Psoas muscle (tissue), 8 donors: ENCODE measurements around the gene GTPBP8. TPM values are rescaled to one million over a fixed set of nuclear protein-coding genes. Genes with fewer than 3 reads are reported as not detected.

Experiments
- ATAC-seq, 4 donors: fragments of 200-7000 bp; cut with Tn5 transposase; one replicate each; pipeline ENCODE4 v1.9.1; 2020; ENCODE audit warnings: moderate library complexity in 3 of 4, mild to moderate bottlenecking in 2 of 4
- DNase-seq, 2 donors: peaks; one replicate each; pipeline ENCODE4 v3.0.0-alpha.2; 2020
- H3K27ac ChIP-seq: fragments of 200-600 bp; one replicate; pipeline ENCODE4 v1.8.0; 2022
- H3K27me3 ChIP-seq, 3 donors: fragments of 200-600 bp in 1 of 3; one replicate each; pipeline versions ENCODE4 v1.6.1 to v1.8.0; 2013 to 2022; ENCODE audit warnings: low read length in 2 of 3, mild to moderate bottlenecking in 2 of 3, moderate library complexity in 1 of 3; ENCODE audit not compliant: insufficient read depth in 3 of 3
- H3K36me3 ChIP-seq, 2 donors: fragments of 200-600 bp in 1 of 2; one replicate each; pipeline versions ENCODE4 v1.6.1 to v1.8.0; 2013 to 2022; ENCODE audit warnings: low read depth in 1 of 2, mild to moderate bottlenecking in 1 of 2, moderate library complexity in 1 of 2; ENCODE audit not compliant: insufficient read depth in 1 of 2
- H3K4me1 ChIP-seq: fragments of 200-600 bp; one replicate; pipeline ENCODE4 v1.8.0; 2022
- H3K4me3 ChIP-seq: fragments of 200-600 bp; one replicate; pipeline ENCODE4 v1.8.0; 2022; ENCODE audit warnings: mild to moderate bottlenecking
- H3K9me3 ChIP-seq: fragments of 200-600 bp; one replicate; pipeline ENCODE4 v1.8.0; 2022
- WGBS, 3 donors: extraction: QIAGEN DNeasy Blood & Tissue Kit; methylation state at CpG; one replicate each; pipeline versions ENCODE4 v1.1.6 to v1.1.7; 2013; 5-methylcytosine and 5-hydroxymethylcytosine counted together
- intact Hi-C, 2 donors: fragments of 100-400 bp; cut with DNase I; formaldehyde crosslinking; loops; one replicate each; pipeline versions ENCODE4 v1.11.0 to v1.14.2; 2022
- polyA plus RNA-seq, 3 donors: library from polyadenylated mRNA; stranded (reverse); fragments of 200-250 nt; gene quantifications; one replicate each; pipeline ENCODE4 v1.2.3, GENCODE V29; 2013
- total RNA-seq, 4 donors: library from RNA; stranded (reverse); fragmentation: NEBNext Ultra II Directional in 2 of 4; extraction: Animal tissue kit (Norgen Biotek cat#: 25700) in 2 of 4; gene quantifications; one replicate each; pipeline versions ENCODE4 v1.2.1 to v1.2.4, GENCODE V29; 2021 to 2023
- TF ChIP-seq, protein P1 (sequence below): fragments of 200-600 bp; IDR thresholded peaks from one replicate; pipeline ENCODE4 v1.8.0; 2022; ENCODE audit warnings: antibody characterized with exemption
- donor health status: healthy with polysubstance abuse.
- donor health status: DM: no; HTN: no; CAD: no; lungs with moderate emphysema.
- donor health status: Bipolar disorder and iron deficiency.
- donor health status: healthy.
- donor health status: DM: yes; HTN: yes; CAD: no.
- donor health status: DM: no; HTN: no; CAD: no.
- donor health status: DM: no; HTN: no; CAD: no.
- donor health status: DM: yes; HTN: yes; CAD: no.

The GTPBP8 gene
- total and polyA plus RNA-seq, 7 donors: 15.4 to 41.9 (median 26.3) TPM

DNA sequence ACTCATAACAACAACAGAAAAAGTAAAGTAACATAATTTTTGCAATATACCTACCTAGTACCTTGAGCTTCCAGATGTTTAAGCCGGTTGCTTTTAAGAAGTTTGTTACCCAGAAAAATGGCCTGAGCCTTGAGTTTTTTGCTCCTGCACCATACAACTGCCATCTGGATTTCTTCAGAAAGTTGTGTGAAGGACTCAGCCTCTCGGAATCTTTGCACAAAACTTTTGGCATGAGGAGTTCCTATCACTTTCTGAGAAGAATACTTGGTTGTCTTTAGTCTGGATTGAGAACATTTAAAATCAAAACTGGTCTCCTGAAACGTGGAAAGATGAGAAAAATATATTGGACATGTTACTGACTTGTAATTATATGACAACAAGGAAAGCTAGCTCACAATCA lies 17.3 kb downstream of the GTPBP8 start:
- intact Hi-C loops: no loop called here
- Histone ChIP-seq H3K4me1 (no peaks in the 10 kb centered on the region), H3K27me3 (no peaks in the 10 kb centered on the region), H3K27ac (no peak overlapping the region), H3K36me3 (peaks cover 9 to 100% of the 10 kb centered on the region in 2 donors), H3K4me3 (no peak overlapping the region), H3K9me3 (no peaks in the 10 kb centered on the region)
- WGBS, 3 donors: 78 to 89% (median 82%) methylated on average over 3 of the region's 3 CpGs
- no peak for DNase-seq
- no peak for ATAC-seq
- TF ChIP-seq, protein P1, sequence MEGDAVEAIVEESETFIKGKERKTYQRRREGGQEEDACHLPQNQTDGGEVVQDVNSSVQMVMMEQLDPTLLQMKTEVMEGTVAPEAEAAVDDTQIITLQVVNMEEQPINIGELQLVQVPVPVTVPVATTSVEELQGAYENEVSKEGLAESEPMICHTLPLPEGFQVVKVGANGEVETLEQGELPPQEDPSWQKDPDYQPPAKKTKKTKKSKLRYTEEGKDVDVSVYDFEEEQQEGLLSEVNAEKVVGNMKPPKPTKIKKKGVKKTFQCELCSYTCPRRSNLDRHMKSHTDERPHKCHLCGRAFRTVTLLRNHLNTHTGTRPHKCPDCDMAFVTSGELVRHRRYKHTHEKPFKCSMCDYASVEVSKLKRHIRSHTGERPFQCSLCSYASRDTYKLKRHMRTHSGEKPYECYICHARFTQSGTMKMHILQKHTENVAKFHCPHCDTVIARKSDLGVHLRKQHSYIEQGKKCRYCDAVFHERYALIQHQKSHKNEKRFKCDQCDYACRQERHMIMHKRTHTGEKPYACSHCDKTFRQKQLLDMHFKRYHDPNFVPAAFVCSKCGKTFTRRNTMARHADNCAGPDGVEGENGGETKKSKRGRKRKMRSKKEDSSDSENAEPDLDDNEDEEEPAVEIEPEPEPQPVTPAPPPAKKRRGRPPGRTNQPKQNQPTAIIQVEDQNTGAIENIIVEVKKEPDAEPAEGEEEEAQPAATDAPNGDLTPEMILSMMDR: no peak

DNA sequence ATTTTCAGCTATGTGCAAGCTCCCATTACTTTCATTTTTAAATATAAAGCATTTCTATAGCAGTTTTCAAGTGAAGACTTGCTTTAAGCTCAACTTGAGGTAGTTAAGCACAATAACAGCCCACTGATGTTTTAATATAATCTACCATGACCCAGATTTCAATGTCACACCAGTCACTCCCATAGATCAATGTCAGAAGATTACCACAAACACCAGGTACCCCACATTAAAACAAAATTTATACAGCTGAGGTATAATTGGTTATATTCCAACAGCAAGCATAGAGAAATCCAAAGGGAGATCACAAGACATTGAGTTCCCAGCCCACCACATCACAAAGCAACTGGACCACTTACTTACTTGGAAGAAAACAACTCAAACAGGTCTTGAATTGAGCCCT lies 22.8 kb downstream of the GTPBP8 start:
- H3K4me3 ChIP-seq: no peak overlapping the region
- peaks cover 22% of the 10 kb centered on the region for H3K4me1 ChIP-seq
- H3K36me3 ChIP-seq: peaks cover 2 to 90% of the 10 kb centered on the region in 2 donors
- TF ChIP-seq, protein P1: no peak
- intact Hi-C loops: no loop called here
- no peaks in the 10 kb centered on the region for H3K27me3 ChIP-seq
- DNase-seq: no peak
- no peak for ATAC-seq
- H3K9me3 ChIP-seq: no peaks in the 10 kb centered on the region
- H3K27ac ChIP-seq: no peak overlapping the region

DNA sequence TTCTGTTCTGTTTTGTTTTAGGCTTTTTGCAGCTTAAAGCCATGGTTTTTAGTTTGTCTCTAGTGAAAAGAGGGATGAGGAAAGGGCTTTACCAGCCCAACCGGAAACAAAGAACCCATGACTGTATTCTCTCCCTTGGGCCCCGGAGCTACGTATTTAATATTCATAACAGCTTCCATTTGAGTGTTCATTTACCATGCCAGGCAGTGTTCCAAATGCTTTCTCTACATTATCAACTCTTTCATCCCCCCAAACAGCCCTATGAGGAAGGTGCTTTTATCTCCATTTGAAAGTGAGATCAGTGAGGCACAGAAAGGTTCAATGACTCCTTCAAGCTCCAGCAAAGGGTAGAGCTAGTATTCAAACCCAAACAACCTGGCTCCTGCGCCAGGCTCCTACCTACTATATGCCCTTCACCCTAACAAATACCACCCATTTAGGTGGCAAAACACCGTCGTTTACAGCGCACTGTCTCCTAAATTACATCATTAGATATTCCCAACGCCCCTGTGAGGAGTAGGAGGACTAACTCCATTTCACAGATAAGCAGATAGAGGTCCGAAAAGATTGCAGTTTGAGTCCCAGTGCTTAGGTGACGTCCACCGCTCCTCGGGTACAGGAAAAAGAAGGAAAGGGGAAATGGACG lies 27.9 kb downstream of the GTPBP8 start:
- H3K4me3 ChIP-seq: peak overlapping the region; percentile 84
- WGBS, 3 donors: 3 to 4% (median 4%) methylated on average over 13 of the region's 13 CpGs
- DNase-seq: no peak
- TF ChIP-seq, protein P1: no peak
- H3K4me1 ChIP-seq: peaks cover 30% of the 10 kb centered on the region
- H3K27ac ChIP-seq: peak overlapping the region; percentile 95
- ATAC-seq: peak in 3 of 4 donors; percentile 1 to 9 (median 3)
- intact Hi-C loops: loop anchor here in 1 of 2 donors (1.0 kb wide), 1 partner anchor 25 kb away; no protein-coding TSS in a partner anchor
- H3K27me3 ChIP-seq: no peaks in the 10 kb centered on the region
- H3K9me3 ChIP-seq: no peaks in the 10 kb centered on the region
- peaks cover 2 to 39% of the 10 kb centered on the region in 2 donors for H3K36me3 ChIP-seq

DNA sequence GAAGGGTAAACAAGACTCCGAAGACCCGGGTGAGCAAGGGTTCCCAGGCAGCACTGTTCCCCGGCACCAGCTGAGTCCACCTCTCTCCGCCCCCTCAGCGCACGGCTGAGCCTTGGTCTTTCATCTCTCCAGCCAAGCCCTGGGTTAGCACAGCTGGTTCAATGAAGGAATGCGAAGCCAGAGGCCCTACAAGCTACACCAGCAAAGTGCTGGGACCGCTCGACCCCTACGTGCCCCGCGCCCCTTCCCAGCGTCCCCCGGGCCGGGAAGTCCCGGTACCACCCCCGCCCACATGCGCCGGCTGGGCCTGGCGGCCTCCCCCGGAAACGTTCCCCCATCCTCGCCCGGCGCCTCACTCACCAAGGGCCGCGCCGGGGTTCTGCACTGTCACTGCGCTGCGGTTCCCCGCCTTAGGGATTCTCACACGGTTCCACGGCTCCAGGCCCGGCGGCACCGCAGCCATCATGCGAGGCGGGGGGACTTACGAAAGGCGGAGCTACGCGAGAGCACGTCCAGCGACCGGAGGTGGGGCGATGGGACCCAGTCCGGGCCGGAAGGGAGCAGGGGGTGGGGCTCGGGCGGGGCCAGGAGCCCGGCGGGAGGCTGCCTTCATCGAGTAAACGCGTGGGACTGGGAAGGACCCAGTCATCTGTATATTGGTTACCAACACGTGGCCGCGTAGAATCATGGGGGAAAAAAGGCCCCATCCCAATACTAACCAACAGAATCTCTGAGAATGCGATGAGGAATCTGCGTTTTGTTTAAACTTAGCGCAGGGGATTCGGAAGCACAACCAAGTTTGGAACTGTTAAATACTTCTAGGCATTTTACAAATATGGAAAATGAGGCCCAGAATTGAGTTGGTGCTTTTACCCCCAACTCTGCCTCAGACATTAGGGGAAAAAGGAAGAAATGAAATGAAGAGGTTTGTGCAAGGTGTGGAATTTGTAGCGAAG lies 28.7 kb downstream of the GTPBP8 start:
- Histone ChIP-seq H3K27me3 (no peaks in the 10 kb centered on the region), H3K27ac (peak overlapping the region; percentile 95), H3K4me3 (peak overlapping the region; percentile 84), H3K36me3 (peaks cover 2 to 31% of the 10 kb centered on the region in 2 donors), H3K4me1 (peaks cover 30% of the 10 kb centered on the region), H3K9me3 (no peaks in the 10 kb centered on the region)
- peak; percentile 93 to 94 for DNase-seq
- TF ChIP-seq, protein P1: no peak
- intact Hi-C loops: no loop called here
- peak; percentile 98 to 99 (median 98) for ATAC-seq
- 2 to 3% (median 3%) methylated on average over 60 to 63 of the region's 63 CpGs for WGBS, 3 donors
